ENCODE data around the gene PRM2.

PRM2 gene

GRCh38 chr16:11258553-11259492 is 17.5 kb downstream of the PRM2 start:
- no peak for DNase-seq

GRCh38 chr16:11257131-11257938 is 18.9 kb downstream of the PRM2 start:
- peak; percentile 80 for DNase-seq

- DNase-seq = peak; percentile 44
Measured at GRCh38 chr16:11256661-11257130, 19.6 kb downstream of the PRM2 start.

- DNase-seq = peak; percentile 86
Measured at GRCh38 chr16:11255737-11256660, 20.3 kb downstream of the PRM2 start, which contains the start of gene SOCS1. Gene SOCS1, minus strand, starts transcription at chr16:11256204. Its CDS starts 726 bp downstream, at chr16:11255478.

GRCh38 chr16:11254913-11255736 is 21.2 kb downstream of the PRM2 start:
- DNase-seq = peak; percentile 44

- no peak for DNase-seq
Measured at GRCh38 chr16:11253995-11254912, 22.0 kb downstream of the PRM2 start.

GRCh38 chr16:11253009-11253994 is 23.0 kb downstream of the PRM2 start:
- DNase-seq = no peak

- DNase-seq = no peak
Measured at GRCh38 chr16:11252482-11252931, 23.8 kb downstream of the PRM2 start.

GRCh38 chr16:11251525-11252481 is 24.5 kb downstream of the PRM2 start:
- peak; percentile 82 for DNase-seq

- DNase-seq = no peak
Measured at GRCh38 chr16:11250786-11251524, 25.3 kb downstream of the PRM2 start.

- peak; percentile 46 for DNase-seq
Measured at GRCh38 chr16:11250091-11250785, 26.0 kb downstream of the PRM2 start.

GRCh38 chr16:11249233-11250061 is 26.8 kb downstream of the PRM2 start:
- no peak for DNase-seq

GRCh38 chr16:11248133-11248532 is 28.1 kb downstream of the PRM2 start:
- DNase-seq = no peak

GRCh38 chr16:11245988-11246387 is 30.3 kb downstream of the PRM2 start:
- no peak for DNase-seq

- no peak for DNase-seq
Measured at GRCh38 chr16:11245222-11245737, 31.0 kb downstream of the PRM2 start.

Data from fibroblast of upper back skin (primary cell).